Gastroesophageal sphincter (tissue), 4 donors: ENCODE measurements around the gene TRIM43B. TPM values are rescaled to one million over a fixed set of nuclear protein-coding genes. Genes with fewer than 3 reads are reported as not detected.
"Not testable (repeated sequence)": the region's sequence is repeated elsewhere in the genome, so short reads cannot be mapped to it uniquely, and the experiment has no call there.

ENCODE experiments used
- ATAC-seq: fragments of 150-250 bp; one replicate; pipeline ENCODE4 v1.9.1; 2016; ENCODE audit warnings: mild to moderate bottlenecking, moderate library complexity
- H3K27ac ChIP-seq, 4 donors: fragments of 200-600 bp; sonication (generic) in 3 of 4; 1 replicate in 3 of 4; 2 replicates in 1 of 4; pipeline ENCODE4 v1.5.1; 2016 to 2019
- H3K27me3 ChIP-seq: fragments of 200-600 bp; sonication (generic); one replicate; pipeline ENCODE4 v1.5.1; 2019
- H3K36me3 ChIP-seq, 2 donors: fragments of 200-600 bp; sonication (generic); one replicate each; pipeline ENCODE4 v1.5.1; 2019; ENCODE audit warnings: control low read depth in 1 of 2
- H3K4me1 ChIP-seq, 3 donors: fragments of 200-600 bp; sonication (generic); 1 replicate in 2 of 3; 2 replicates in 1 of 3; pipeline ENCODE4 v1.5.1; 2016 to 2019; ENCODE audit warnings: control low read depth in 2 of 3
- H3K4me3 ChIP-seq, 2 donors: fragments of 200-600 bp; sonication (generic); one replicate each; pipeline ENCODE4 v1.5.1; 2019; ENCODE audit warnings: mild to moderate bottlenecking in 1 of 2, moderate library complexity in 1 of 2
- H3K9me3 ChIP-seq, 3 donors: fragments of 200-600 bp; sonication (generic); one replicate each; pipeline ENCODE4 v1.5.1; 2017 to 2019; ENCODE audit warnings: control low read depth in 2 of 3
- WGBS, 2 donors: methylation state at CpG; one replicate each; pipeline ENCODE4 v1.1.5; 2018; ENCODE audit warnings: low coverage in 1 of 2; 5-methylcytosine and 5-hydroxymethylcytosine counted together
- total RNA-seq, 4 donors: library from RNA; depleted of rRNA; stranded (reverse); fragments of >200 nt; gene quantifications; one replicate each; pipeline ENCODE4 v1.1.0, GENCODE V29; 2016

The TRIM43B gene
- total RNA-seq, 4 donors from 2014 or later, result not detected

- H3K27ac ChIP-seq, H3K4me1 ChIP-seq, H3K4me3 ChIP-seq, H3K27me3 ChIP-seq, H3K36me3 ChIP-seq, ATAC-seq, H3K9me3 ChIP-seq: not testable (repeated sequence)
- WGBS, 2 donors, result no CpG with 5 or more reads among the region's 3 CpGs
Measured at GRCh38 chr2:95467984-95468383, 16.6 kb downstream of the TRIM43B start.

DNA sequence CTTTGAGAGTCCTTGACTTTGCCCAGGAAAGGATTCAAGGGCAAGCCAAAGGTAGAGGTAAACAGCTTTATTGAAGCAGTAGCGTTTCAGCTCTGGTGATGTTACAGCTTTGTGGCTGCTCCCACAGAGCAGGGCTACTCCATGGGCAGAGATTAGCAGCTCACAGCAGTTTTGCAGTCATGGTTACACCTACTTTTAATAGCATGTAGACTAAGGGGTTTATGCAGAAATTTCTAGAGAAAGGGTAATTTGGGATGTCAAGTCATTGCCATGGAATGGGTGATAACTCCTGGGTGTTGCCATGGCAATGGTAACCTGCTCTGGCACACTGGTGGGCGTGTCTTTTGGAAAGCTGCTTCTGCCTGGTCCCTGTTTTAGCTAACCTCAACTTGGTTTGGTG lies 18.0 kb downstream of the TRIM43B start:
- not testable (repeated sequence) for ATAC-seq, H3K9me3 ChIP-seq, H3K27me3 ChIP-seq, H3K36me3 ChIP-seq, H3K4me1 ChIP-seq, H3K4me3 ChIP-seq, H3K27ac ChIP-seq
- WGBS, 2 donors, result no CpG with 5 or more reads among the region's 2 CpGs

DNA sequence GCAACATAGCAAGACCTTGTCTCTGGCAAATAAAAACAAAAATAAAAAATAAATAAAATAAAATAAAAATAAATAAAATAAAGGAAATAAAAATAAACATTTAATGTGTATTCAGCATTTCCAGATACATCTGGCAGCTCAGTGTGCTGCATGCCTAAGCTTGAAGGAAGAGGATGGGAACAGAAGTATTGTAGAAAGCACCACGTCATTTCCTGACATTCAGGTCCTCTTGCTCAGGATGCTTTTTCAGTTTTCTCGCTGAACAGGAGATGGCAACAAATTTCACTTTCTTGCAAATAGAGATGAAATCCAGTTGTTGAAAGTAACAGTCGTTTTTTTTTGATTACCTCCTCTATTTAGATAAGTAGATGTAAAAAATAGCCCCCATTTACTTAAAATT lies 21.3 kb downstream of the TRIM43B start:
- not testable (repeated sequence) for H3K9me3 ChIP-seq, H3K4me1 ChIP-seq, ATAC-seq, H3K27me3 ChIP-seq, H3K4me3 ChIP-seq, H3K36me3 ChIP-seq, H3K27ac ChIP-seq
- no CpG with 5 or more reads among the region's 3 CpGs for WGBS, 2 donors

- not testable (repeated sequence) for ATAC-seq
Measured at GRCh38 chr2:95445317-95445716, 39.2 kb downstream of the TRIM43B start.

DNA sequence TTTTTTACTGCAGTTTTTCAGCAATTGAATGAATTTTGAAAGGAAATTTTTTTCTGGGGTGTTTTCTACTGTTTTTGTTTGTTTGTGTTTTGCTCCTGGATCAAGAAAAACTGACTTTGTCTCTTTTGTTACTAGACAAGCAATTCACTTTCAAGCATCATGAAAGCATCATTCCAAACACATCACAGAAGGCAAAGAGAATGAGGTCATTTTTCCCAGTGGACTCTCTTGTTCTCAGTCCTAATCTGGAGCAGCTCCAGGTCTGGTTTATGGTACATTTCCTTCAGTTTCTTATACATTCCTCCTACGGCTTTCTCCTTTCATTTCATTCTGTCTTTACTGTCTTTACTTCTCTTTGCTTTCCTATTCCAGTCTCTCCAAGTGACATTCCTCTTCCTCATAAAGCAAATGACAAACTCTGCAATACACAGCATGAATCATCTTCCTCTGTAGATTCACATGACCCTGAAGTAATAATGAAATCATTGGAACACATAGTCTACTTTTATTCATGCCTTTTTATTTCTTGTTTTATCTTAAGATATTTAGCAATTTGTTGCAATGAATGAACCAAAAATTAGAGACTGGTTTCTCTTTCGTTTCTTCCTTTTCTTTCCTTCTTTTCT lies 42.0 kb downstream of the TRIM43B start:
- H3K27ac ChIP-seq, H3K27me3 ChIP-seq, H3K4me3 ChIP-seq, H3K36me3 ChIP-seq, H3K9me3 ChIP-seq, H3K4me1 ChIP-seq: not testable (repeated sequence)
- no CpG with 5 or more reads among the region's 2 CpGs for WGBS, 2 donors
- ATAC-seq, result peak; percentile 74

More at GRCh38 chr2:95445317-95445716, 39.2 kb downstream of the TRIM43B start:
- not testable (repeated sequence) for H3K4me1 ChIP-seq, H3K9me3 ChIP-seq, H3K27me3 ChIP-seq, H3K27ac ChIP-seq, H3K36me3 ChIP-seq, H3K4me3 ChIP-seq
- WGBS, 2 donors, result no CpG with 5 or more reads among the region's 2 CpGs

DNA sequence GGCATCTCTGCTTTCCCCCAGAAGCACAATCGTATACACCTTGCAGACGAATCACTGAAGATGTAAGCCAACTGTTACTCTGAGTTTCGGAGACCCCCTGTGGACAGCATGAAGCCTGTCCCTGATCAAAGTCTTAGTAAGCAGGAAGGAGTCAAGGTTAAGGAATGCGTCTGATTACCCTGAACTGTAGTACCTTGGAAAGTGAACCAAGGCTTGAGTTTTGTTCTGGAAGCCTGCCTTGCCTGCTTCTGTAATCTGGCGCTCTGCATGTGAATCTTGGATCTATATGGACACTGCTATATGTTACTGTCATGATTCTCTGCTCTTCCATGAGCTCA lies 48.7 kb downstream of the TRIM43B start:
- H3K36me3 ChIP-seq, H3K4me3 ChIP-seq, H3K9me3 ChIP-seq, H3K27ac ChIP-seq, ATAC-seq, H3K27me3 ChIP-seq: not testable (repeated sequence)
- no CpG with 5 or more reads among the region's 5 CpGs for WGBS, 2 donors
- H3K4me1 ChIP-seq, result peaks cover 0 to 11% (median 3%) of the 10 kb centered on the region in 3 donors

DNA sequence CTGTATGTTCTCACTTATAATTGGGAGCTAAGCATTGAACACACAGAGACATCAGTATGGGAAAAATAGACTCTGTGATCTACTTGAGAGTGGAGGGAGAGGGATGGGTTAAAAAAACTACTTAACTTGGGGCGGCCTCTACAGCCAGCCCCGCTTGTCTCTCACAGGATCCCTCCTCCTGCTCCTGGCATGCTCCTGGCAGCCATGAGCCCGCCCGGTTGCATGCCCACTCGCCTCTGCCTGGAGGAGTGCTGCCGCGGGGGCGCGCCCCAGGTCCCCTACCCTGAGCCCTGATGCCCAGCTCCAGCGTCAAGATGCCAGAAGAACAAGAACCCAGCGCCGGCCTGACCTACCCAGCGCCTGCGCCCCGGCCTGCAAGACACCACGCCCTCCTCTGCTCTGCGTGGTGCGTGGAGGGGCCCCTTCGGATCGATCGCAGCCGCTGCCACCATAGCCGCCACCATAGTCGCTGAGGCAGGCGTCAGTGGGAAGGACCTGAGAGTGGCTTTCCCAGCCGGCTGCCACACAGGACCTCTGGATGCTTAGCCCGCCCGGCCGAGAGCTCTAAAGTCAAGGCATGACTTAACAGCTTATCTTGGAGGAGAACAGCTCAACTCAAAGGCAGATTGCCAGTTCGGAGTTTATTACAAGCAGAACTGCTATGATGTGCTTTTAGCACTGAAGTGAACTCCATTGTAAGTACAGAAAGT lies 49.2 kb downstream of the TRIM43B start:
- not testable (repeated sequence) for ATAC-seq, H3K27me3 ChIP-seq, H3K36me3 ChIP-seq, H3K9me3 ChIP-seq, H3K4me3 ChIP-seq, H3K27ac ChIP-seq
- peaks cover 0 to 11% (median 3%) of the 10 kb centered on the region in 3 donors for H3K4me1 ChIP-seq
- WGBS, 2 donors, result no CpG with 5 or more reads among the region's 30 CpGs

DNA sequence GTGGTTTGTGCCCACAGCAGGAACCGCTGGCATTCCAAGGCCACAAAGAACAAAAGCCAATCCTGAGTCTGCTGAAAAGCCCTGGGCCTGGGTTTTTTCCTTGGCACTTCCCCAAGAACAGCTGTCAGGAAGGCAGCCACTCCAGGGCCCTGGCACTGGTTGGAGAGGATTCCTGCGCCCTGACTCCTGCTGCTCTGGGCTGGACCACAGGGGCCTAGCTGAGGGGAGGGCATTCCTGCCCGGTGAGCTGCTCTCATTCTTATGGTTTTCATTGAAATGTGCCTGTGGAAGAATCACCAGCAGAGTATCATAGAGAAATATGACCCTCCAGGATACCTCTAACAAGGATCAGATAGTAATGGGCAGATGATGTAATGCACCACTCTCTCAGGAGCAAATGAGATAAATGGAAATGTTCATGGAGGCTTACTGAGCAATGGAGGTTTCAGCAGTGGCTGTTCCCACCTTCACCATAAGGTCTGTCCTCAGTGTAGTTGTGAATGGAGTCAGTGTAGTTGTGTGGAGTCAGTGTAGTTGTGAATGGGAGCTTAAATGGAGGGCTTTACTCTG lies 50.0 kb downstream of the TRIM43B start:
- H3K27ac ChIP-seq, result peak overlapping the region in 3 of 4 donors; percentile 54 to 76 (median 60)
- not testable (repeated sequence) for H3K27me3 ChIP-seq, H3K4me3 ChIP-seq, H3K9me3 ChIP-seq, H3K36me3 ChIP-seq
- WGBS, 2 donors, result no CpG with 5 or more reads among the region's 3 CpGs
- ATAC-seq, result peak; percentile 95
- peaks cover 0 to 11% (median 3%) of the 10 kb centered on the region in 3 donors for H3K4me1 ChIP-seq

DNA sequence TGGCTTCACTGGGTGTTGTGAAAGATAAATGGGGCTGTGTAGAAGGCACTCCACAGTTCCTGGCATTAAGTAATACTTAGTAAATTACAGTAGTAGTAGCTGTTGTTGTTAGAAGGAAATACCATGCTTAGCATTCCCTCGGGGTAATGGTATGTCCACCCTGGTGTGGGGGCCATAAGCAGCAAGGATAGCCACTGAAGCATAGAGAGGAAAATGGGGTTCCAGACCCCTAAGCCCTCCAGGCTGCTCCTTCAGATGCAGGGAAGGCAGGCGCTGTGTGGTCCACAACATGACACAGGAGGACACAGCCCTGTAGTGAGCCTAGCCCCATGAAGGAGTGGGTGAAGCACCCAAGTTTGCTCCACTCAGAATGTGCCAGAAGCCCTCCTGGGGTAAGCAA lies 50.6 kb downstream of the TRIM43B start:
- H3K27me3 ChIP-seq, H3K9me3 ChIP-seq, H3K36me3 ChIP-seq, H3K4me3 ChIP-seq, ATAC-seq: not testable (repeated sequence)
- no CpG with 5 or more reads among the region's 2 CpGs for WGBS, 2 donors
- Histone ChIP-seq H3K4me1 (peaks cover 0 to 11% (median 3%) of the 10 kb centered on the region in 3 donors), H3K27ac (peak overlapping the region; percentile 77 to 88 (median 79))

DNA sequence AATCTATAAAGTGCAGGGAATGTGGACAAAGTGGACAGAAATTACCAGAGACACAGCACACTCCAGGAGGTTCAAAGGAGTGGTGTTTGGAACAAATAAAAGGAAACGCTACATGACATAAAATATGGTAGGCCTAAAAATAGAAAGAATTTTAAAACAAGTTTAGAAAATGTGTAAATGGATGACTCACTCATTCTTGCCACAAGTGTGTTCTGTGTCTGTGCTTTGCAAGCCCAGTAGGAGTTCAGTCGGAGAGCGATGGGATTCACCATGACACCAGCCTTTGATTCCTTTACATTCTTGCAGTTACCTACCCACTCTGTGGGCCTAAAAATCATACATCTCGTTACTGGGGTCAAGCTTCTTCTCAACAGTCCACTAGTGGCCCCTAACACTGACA lies 51.2 kb downstream of the TRIM43B start:
- ATAC-seq, result peak; percentile 69
- H3K36me3 ChIP-seq, H3K9me3 ChIP-seq, H3K27me3 ChIP-seq, H3K4me3 ChIP-seq: not testable (repeated sequence)
- H3K4me1 ChIP-seq, result peaks cover 0 to 11% (median 3%) of the 10 kb centered on the region in 3 donors
- WGBS, 2 donors, result no CpG with 5 or more reads among the region's 4 CpGs
- H3K27ac ChIP-seq, result peak overlapping the region in 2 of 4 donors; percentile 77 to 79

- no CpG with 5 or more reads among the region's 8 CpGs for WGBS, 2 donors
- H3K27ac ChIP-seq, ATAC-seq: not testable (repeated sequence)
Measured at GRCh38 chr2:95429748-95430467, 54.6 kb downstream of the TRIM43B start.

DNA sequence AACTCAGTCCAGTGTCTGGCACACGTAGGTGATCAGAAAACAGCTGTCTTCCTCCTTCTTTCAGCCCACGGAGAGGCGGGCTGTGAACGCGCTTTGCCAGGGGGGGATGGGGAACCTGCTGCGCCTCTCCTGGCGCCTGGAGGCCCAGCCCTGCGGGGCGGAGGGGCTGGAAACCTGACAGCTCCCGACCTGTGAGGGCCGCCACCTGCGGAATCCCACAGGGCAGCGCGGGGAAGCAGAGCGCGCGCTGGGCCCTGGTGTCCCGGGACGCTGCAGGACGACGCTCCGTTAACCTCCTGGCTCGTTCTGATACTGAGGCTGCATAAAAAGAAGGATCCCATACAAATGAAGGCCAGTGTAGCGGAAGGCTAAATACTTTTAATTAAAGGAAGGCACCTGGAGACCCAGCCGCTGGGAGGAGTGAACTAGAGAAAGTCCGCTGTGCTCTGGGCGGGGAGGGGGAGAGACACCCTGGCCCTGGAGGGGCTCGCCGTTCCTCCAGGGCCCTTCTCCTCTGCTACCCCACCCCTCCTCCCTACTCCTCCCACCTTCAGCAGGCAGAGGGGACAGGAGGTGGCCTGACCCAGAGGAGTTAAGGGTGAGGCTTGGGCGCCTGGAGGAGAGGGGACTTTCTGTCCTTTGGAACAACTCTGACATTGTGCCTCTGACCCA lies 57.2 kb downstream of the TRIM43B start:
- not testable (repeated sequence) for H3K27ac ChIP-seq, ATAC-seq, H3K4me1 ChIP-seq, H3K4me3 ChIP-seq, H3K9me3 ChIP-seq, H3K36me3 ChIP-seq, H3K27me3 ChIP-seq
- WGBS, 2 donors, result no CpG with 5 or more reads among the region's 30 CpGs

More at GRCh38 chr2:95429748-95430467, 54.6 kb downstream of the TRIM43B start:
- not testable (repeated sequence) for H3K27me3 ChIP-seq, H3K9me3 ChIP-seq, H3K4me3 ChIP-seq, H3K36me3 ChIP-seq
- H3K4me1 ChIP-seq, result peaks cover 0 to 11% (median 3%) of the 10 kb centered on the region in 3 donors
